ENCODE data around the gene WHAMM.

GRCh38 chr15:82840166-82840565 is 30.7 kb downstream of the WHAMM start:
- TF ChIP-seq GATA2 (IDR thresholded peaks at IDR 0.05; ENCODE audit: insufficient read depth, insufficient read length, low read depth, low read length) (no peak), POLR2A (IDR thresholded peaks at IDR 0.05; ENCODE audit: low read depth, low read length) (no peak), CTCF (IDR thresholded peaks at IDR 0.05; ENCODE audit: extremely low read depth in 1 of 2, insufficient read depth in 1 of 2, low read depth in 1 of 2, low read length in 2 of 2) (no peak), MYC (IDR thresholded peaks at IDR 0.05; ENCODE audit: low read depth, low read length) (no peak)
